Aorta (tissue), 5 donors: ENCODE results near the gene ZNF658. TPM values are rescaled to one million over a fixed set of nuclear protein-coding genes. Genes with fewer than 3 reads are reported as not detected.
"Not testable (repeated sequence)": the region's sequence is repeated elsewhere in the genome, so short reads cannot be mapped to it uniquely, and the experiment has no call there.

ENCODE experiments used
- ATAC-seq: fragments of 200-7000 bp; cut with Tn5 transposase; one replicate; pipeline ENCODE4 v1.9.1; 2022; ENCODE audit warnings: moderate library complexity; ENCODE audit not compliant: low FRiP score
- DNase-seq, 2 donors: peaks; one replicate each; pipeline ENCODE4 v3.0.0-alpha.2; 2020
- H3K27ac ChIP-seq, 2 donors: one replicate each; pipeline ENCODE4 v1.5.1; 2013; ENCODE audit warnings: low read length in 2 of 2, mild to moderate bottlenecking in 2 of 2, moderate library complexity in 2 of 2, control low read depth in 1 of 2, inconsistent platforms in 1 of 2, low read depth in 1 of 2
- H3K27me3 ChIP-seq, 2 donors: one replicate each; pipeline ENCODE4 v1.6.1; 2013; ENCODE audit warnings: control low read depth in 1 of 2, low read length in 1 of 2, mild to moderate bottlenecking in 1 of 2, moderate library complexity in 1 of 2; ENCODE audit not compliant: insufficient read depth in 2 of 2, control insufficient read depth in 1 of 2
- H3K36me3 ChIP-seq, 2 donors: one replicate each; pipeline ENCODE4 v1.6.1; 2013; ENCODE audit warnings: control low read depth in 1 of 2, low read length in 1 of 2, mild to moderate bottlenecking in 1 of 2; ENCODE audit not compliant: insufficient read depth in 2 of 2, control insufficient read depth in 1 of 2
- H3K4me1 ChIP-seq, 2 donors: one replicate each; pipeline ENCODE4 v1.6.1; 2013; ENCODE audit warnings: low read length in 2 of 2, control low read depth in 1 of 2, mild to moderate bottlenecking in 1 of 2, moderate library complexity in 1 of 2; ENCODE audit not compliant: insufficient read depth in 2 of 2, control insufficient read depth in 1 of 2
- H3K4me3 ChIP-seq, 2 donors: one replicate each; pipeline ENCODE4 v1.5.1; 2013; ENCODE audit warnings: low read length in 2 of 2, control low read depth in 1 of 2, mild to moderate bottlenecking in 1 of 2
- H3K9me3 ChIP-seq: one replicate; pipeline ENCODE4 v1.6.1; 2013; ENCODE audit warnings: mild to moderate bottlenecking, low read length; ENCODE audit not compliant: control insufficient read depth
- WGBS, 2 donors: extraction: QIAGEN DNeasy Blood & Tissue Kit; methylation state at CpG; one replicate each; pipeline ENCODE4 v1.1.7; 2013; 5-methylcytosine and 5-hydroxymethylcytosine counted together
- intact Hi-C, 2 donors: fragments of 100-400 bp; cut with DNase I; formaldehyde crosslinking; loops; one replicate each; pipeline versions ENCODE4 v1.14.2 to v1.15.0; 2022
- long read RNA-seq, 2 donors: library from polyadenylated mRNA; unstranded; transcript quantifications; one replicate each; pipeline ENCODE4 v2.0.0, GENCODE V29; 2020 to 2021
- polyA plus RNA-seq, 2 donors: library from polyadenylated mRNA; stranded (reverse); fragments of 200-250 nt; gene quantifications; one replicate each; pipeline ENCODE4 v1.2.3, GENCODE V29; 2013
- total RNA-seq, 2 donors: library from RNA; stranded (reverse); fragmentation: NEBNext Ultra II Directional; extraction: Animal tissue kit (Norgen Biotek cat#: 25700); gene quantifications; one replicate each; pipeline ENCODE4 v1.2.1, GENCODE V29; 2021
- donor health status: healthy with polysubstance abuse.
- donor health status: Bipolar disorder and iron deficiency.
- donor health status: DM: no; HTN: no; CAD: no.
- donor health status: DM: no; HTN: no; CAD: no.
- donor health status: DM: yes; HTN: yes; CAD: no.

Gene ZNF658
- total RNA-seq (1 to 10 TPM; 4.2 to 6.2 TPM), polyA plus RNA-seq (1 to 10 TPM; 1.1 to 1.2 TPM)
- long read RNA-seq, donor 1, result 0 reads
- long read RNA-seq, donor 2, full-length matches to known transcripts, result 2 of 3 reads
- long read RNA-seq, donor 2, partial matches to known transcripts, result 0 of 3 reads
- long read RNA-seq, donor 2, other reads (novel, unspliced or antisense), result 1 of 3 reads

DNA sequence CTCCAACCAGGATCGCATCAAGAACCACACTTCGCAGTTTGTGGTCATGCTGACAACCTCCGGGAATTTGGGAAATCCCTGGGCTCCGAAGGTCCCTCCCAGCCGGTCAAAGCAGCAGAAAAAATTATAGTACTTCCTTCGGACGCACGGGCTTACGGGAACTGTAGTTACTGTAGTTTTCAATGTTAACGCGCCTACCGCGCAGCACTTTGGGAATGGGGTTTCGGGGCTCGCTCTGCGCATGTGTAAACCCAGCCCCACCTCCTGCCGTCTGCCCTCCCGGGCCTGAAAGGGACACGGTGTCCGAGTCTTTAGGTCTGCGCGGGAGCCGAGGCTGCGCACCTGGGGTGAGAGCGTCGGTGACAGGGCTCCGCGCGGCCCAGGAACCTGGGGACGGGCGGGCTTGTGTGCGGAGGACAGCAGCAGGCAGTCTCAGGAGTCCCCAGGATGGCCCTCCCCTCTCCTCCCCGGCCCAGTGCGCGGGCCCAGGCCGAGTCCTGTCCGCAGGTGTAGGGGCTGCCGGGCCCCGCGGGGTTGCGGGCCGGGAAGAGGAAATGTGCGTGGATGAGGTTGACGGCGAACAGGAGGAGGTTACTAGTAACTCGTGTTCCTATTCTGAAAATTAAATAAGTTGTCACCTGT lies at the start of gene ZNF658:
ZNF658 (plus strand) TSS at position 236 of the 642 bp plus-strand sequence. CDS start 2,837 bp downstream, outside the sequence.
- H3K4me1 ChIP-seq, H3K36me3 ChIP-seq, H3K27me3 ChIP-seq, H3K9me3 ChIP-seq, H3K27ac ChIP-seq, intact Hi-C loops: not testable (repeated sequence)
- ATAC-seq (peak; percentile 98), DNase-seq (peak; percentile 91 to 94)
- 1% methylated on average over 31 to 46 of the region's 46 CpGs for WGBS, 2 donors
- H3K4me3 ChIP-seq, result peak within 1 kb of the TSS; percentile 48 to 51

DNA sequence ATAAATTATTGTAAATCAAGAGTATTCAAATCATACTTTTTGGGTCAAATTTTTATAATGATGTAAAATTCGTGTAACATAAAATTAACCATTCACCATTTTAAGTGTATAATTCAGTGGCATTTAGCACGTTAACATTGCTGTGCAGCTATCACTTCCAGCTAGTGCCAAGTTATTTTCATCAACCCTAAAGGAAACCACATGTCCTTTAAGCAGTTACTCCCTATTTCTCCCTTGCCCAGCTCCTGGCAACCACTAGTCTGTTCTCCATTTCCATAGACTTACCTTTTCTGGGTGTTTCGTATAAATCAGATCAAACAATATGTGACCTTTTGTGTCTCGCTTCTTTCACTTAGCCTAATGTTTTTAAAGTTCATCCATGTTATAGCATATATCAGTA lies 38.8 kb upstream of the ZNF658 start:
- intact Hi-C loops, ATAC-seq, H3K9me3 ChIP-seq, H3K4me1 ChIP-seq, H3K4me3 ChIP-seq, H3K27me3 ChIP-seq, DNase-seq, H3K27ac ChIP-seq, H3K36me3 ChIP-seq: not testable (repeated sequence)
- WGBS, 2 donors, result no CpG with 5 or more reads among the region's 4 CpGs

DNA sequence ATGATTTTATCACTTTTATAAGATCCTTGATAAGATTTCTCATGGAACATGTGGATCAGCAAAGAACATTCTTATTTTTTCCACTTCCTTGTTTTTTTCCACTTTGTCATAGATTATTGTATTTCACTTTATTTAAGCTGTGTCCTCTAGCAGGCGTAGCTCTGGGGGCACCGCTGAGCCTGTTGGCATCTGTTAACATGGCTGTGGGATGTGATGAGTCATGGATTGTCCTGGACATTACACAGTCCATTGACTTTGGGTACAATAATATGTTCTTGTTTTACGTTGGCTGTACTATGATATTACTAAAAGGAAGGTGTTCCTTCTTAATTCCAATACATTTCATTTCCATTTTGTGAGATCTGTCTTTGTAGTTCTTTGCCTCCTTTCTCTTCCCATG lies 31.9 kb upstream of the ZNF658 start:
- intact Hi-C loops, ATAC-seq: not testable (repeated sequence)
- WGBS, 2 donors, result 60 to 63% methylated on average over 2 of the region's 3 CpGs

GRCh38 chr9:66880605-66881004 lies 19.9 kb upstream of the ZNF658 start:
- H3K36me3 ChIP-seq, intact Hi-C loops, H3K4me3 ChIP-seq, H3K27ac ChIP-seq, H3K9me3 ChIP-seq, DNase-seq, H3K4me1 ChIP-seq, ATAC-seq, H3K27me3 ChIP-seq: not testable (repeated sequence)
- WGBS, 2 donors, result 63 to 67% methylated on average over 3 of the region's 3 CpGs

More for the DNA sequence above, 31.9 kb upstream of the ZNF658 start:
- not testable (repeated sequence) for H3K36me3 ChIP-seq, H3K27me3 ChIP-seq, DNase-seq, H3K4me3 ChIP-seq, H3K9me3 ChIP-seq, H3K4me1 ChIP-seq, H3K27ac ChIP-seq

GRCh38 chr9:66881847-66882246 lies 18.7 kb upstream of the ZNF658 start:
- not testable (repeated sequence) for H3K27me3 ChIP-seq, H3K4me3 ChIP-seq

DNA sequence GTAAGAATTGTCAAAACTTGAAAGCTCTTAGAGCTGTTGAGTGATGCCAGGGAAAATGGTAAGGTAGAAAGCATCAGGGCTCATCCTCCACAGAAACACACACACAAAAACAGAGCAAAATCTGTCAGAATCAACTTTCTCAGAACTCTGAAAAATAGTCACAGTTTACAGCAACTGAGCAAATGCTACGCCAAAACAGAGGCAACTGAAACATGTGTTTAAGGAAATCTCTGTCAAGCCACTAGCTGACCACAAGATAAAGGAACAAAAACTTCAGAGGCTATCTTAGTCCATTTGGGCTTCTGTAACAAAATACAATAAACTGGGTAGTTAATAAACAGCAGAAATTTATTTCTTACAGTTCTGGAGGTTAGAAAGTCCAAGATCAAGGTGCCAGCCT lies 10.2 kb upstream of the ZNF658 start:
- intact Hi-C loops, H3K4me1 ChIP-seq, DNase-seq, H3K27ac ChIP-seq, ATAC-seq, H3K9me3 ChIP-seq, H3K27me3 ChIP-seq, H3K36me3 ChIP-seq, H3K4me3 ChIP-seq: not testable (repeated sequence)
- 75% methylated on average over 1 of the region's 1 CpG; no CpG with 5 or more reads in 1 of the 2 donors for WGBS, 2 donors

More at GRCh38 chr9:66881847-66882246, 18.7 kb upstream of the ZNF658 start:
- H3K36me3 ChIP-seq, intact Hi-C loops, H3K27ac ChIP-seq, DNase-seq, ATAC-seq, H3K9me3 ChIP-seq, H3K4me1 ChIP-seq: not testable (repeated sequence)
- WGBS, 2 donors, result 83 to 88% methylated on average over 3 of the region's 3 CpGs

- DNase-seq, H3K36me3 ChIP-seq, H3K27me3 ChIP-seq, H3K9me3 ChIP-seq, ATAC-seq, H3K27ac ChIP-seq, H3K4me1 ChIP-seq, intact Hi-C loops: not testable (repeated sequence)
- peak overlapping the region in 1 of 2 donors; percentile 18 for H3K4me3 ChIP-seq
- WGBS, 2 donors, result 3 to 12% methylated on average over 5 to 6 of the region's 8 CpGs
Observed at GRCh38 chr9:66901141-66901540, 616 bp downstream of the ZNF658 start.

- H3K9me3 ChIP-seq, intact Hi-C loops, H3K27me3 ChIP-seq, H3K4me1 ChIP-seq, DNase-seq, ATAC-seq, H3K36me3 ChIP-seq, H3K4me3 ChIP-seq, H3K27ac ChIP-seq: not testable (repeated sequence)
- WGBS, 2 donors, result 94 to 95% methylated on average over 2 of the region's 2 CpGs
Observed at GRCh38 chr9:66909560-66909959, 9.0 kb downstream of the ZNF658 start.

DNA sequence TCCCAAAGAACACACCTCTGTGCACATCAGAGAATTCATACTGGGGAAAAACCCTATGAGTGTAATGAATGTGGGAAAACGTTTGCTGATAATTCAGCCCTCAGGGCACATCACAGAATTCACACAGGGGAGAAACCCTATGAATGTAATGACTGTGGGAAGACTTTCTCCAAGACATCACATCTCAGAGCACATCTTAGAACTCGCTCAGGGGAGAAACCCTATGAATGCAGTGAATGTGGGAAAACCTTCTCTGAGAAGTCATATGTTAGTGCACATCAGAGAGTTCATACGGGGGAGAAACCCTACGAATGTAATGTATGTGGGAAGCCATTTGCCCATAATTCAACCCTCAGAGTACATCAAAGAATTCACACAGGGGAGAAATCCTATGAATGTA lies 19.5 kb downstream of the ZNF658 start:
- WGBS, 2 donors, result 90 to 96% methylated on average over 3 of the region's 4 CpGs
- intact Hi-C loops, DNase-seq, H3K27ac ChIP-seq, H3K4me1 ChIP-seq, H3K9me3 ChIP-seq, H3K27me3 ChIP-seq, H3K36me3 ChIP-seq, ATAC-seq, H3K4me3 ChIP-seq: not testable (repeated sequence)
